Right cardiac atrium (tissue), 5 donors: ENCODE results near the gene ERC2. TPM values are rescaled to one million over a fixed set of nuclear protein-coding genes. Genes with fewer than 3 reads are reported as not detected.
"Not testable (repeated sequence)": the region's sequence is repeated elsewhere in the genome, so short reads cannot be mapped to it uniquely, and the experiment has no call there.

Experiments used
- ATAC-seq, 2 donors: fragments of 200-7000 bp; cut with Tn5 transposase; one replicate each; pipeline versions ENCODE4 v1.8.0 to v1.9.1; 2020; ENCODE audit warnings: moderate library complexity in 2 of 2, mild to moderate bottlenecking in 1 of 2
- DNase-seq, 3 donors: peaks; one replicate each; pipeline ENCODE4 v3.0.0-alpha.2; 2020
- H3K27ac ChIP-seq: one replicate; pipeline ENCODE4 v1.5.1; 2013; ENCODE audit warnings: mild to moderate bottlenecking, low read length, control low read depth, moderate library complexity
- H3K27me3 ChIP-seq: one replicate; pipeline ENCODE4 v1.6.1; 2013; ENCODE audit not compliant: control insufficient read depth, insufficient read depth
- H3K4me1 ChIP-seq: one replicate; pipeline ENCODE4 v1.6.1; 2013; ENCODE audit warnings: low read length; ENCODE audit not compliant: control insufficient read depth, insufficient read depth
- H3K4me3 ChIP-seq: one replicate; pipeline ENCODE4 v1.5.1; 2013; ENCODE audit warnings: low read length, control low read depth
- H3K9me3 ChIP-seq: one replicate; pipeline ENCODE4 v1.6.1; 2013; ENCODE audit warnings: low read length; ENCODE audit not compliant: control insufficient read depth
- WGBS: extraction: QIAGEN DNeasy Blood & Tissue Kit; methylation state at CpG from one replicate; pipeline ENCODE4 v1.1.7; 2013; 5-methylcytosine and 5-hydroxymethylcytosine counted together
- intact Hi-C, 4 donors: fragments of 100-400 bp; cut with DNase I; formaldehyde crosslinking; loops; one replicate each; pipeline versions ENCODE4 v1.11.0 to v1.14.0; 2022 to 2023
- polyA plus RNA-seq: library from polyadenylated mRNA; stranded (reverse); fragments of 200-250 nt; gene quantifications from one replicate; pipeline ENCODE4 v1.2.3, GENCODE V29; 2013
- total RNA-seq, 4 donors: library from RNA; stranded (reverse); fragmentation: NEBNext Ultra II Directional; extraction: Animal tissue kit (Norgen Biotek cat#: 25700); gene quantifications; one replicate each; pipeline ENCODE4 v1.2.1, GENCODE V29; 2021
- donor health status: healthy with polysubstance abuse.
- donor health status: DM: no; HTN: yes; CAD: no.
- donor health status: DM: no; HTN: no; CAD: no.
- donor health status: DM: no; HTN: yes; CAD: no; lungs with severe emphysema.
- donor health status: DM: yes; HTN: yes; CAD: no.

The ERC2 gene
- total and polyA plus RNA-seq, 5 donors, result 1.5 to 9.2 (median 3.8) TPM

DNA sequence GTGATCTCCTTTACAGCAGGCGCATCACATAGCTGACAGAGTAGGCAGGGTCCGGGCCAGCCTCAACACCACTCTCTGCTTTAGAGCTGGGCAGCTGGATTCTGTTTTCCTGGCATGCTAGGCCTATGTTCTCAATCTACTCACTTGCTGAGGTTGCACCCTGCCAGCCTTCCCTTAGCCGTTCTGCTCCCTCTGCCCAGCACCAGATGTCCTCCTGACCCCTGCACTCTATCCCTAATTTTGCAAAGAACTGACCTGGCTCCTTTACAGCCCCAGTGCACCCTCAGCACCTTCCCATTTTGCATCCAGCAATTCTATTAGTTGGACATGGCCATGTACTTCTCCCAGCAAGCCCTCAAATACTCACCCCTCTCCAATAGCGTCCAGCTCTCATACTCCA is 609.5 kb downstream of the ERC2 start:
- intact Hi-C loops, result no loop called here
- no peak overlapping the region for H3K4me3 ChIP-seq
- no peaks in the 10 kb centered on the region for H3K4me1 ChIP-seq
- WGBS, result 83% methylated on average over 4 of the region's 4 CpGs
- no peak for DNase-seq
- H3K9me3 ChIP-seq, result no peaks in the 10 kb centered on the region
- no peak for ATAC-seq
- H3K27ac ChIP-seq, result no peak overlapping the region
- no peaks in the 10 kb centered on the region for H3K27me3 ChIP-seq

DNA sequence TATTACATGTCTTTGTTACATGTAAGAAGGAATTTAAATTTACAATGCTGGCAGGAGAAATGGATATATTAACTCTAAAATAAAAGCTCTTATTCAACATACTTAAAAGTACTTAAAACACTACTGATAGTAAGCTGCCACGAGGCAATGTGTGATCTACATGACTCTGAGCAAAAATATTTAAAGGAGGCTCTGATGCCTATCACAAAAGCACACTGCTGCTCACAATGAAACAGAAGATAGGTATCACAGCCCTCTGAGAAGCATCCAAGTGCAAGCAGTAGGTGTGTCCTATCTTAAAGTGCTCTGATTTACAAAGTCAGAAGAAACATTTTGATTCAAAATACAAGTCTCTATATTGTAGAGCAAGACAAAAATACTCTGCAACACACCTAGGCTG is 610.0 kb downstream of the ERC2 start:
- H3K4me3 ChIP-seq, result no peak overlapping the region
- H3K9me3 ChIP-seq, result no peaks in the 10 kb centered on the region
- H3K4me1 ChIP-seq, result no peaks in the 10 kb centered on the region
- intact Hi-C loops, result no loop called here
- H3K27ac ChIP-seq, result no peak overlapping the region
- no peak for ATAC-seq
- no peaks in the 10 kb centered on the region for H3K27me3 ChIP-seq
- no peak for DNase-seq
- 24% methylated on average over 1 of the region's 1 CpG for WGBS

DNA sequence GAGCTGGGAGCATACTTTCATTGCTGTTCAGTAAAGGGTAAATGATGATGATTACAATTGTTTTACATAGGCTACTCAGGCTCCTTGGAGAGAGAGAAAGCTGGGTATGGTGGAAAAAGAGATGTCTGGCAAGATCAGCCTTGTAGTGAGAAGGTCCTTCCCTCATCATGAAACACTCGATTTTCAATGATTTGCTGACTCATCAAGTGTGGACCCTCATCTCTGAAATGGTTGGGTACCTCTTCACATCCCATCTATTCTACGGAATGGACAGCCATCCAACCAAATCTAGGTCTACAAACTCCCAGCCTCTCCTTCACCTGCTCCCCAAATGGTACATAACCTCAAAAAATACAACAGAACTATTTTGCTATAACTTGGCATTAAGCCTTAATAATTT is 610.6 kb downstream of the ERC2 start:
- DNase-seq, result no peak
- Histone ChIP-seq H3K27ac (no peak overlapping the region), H3K4me1 (no peaks in the 10 kb centered on the region), H3K27me3 (no peaks in the 10 kb centered on the region), H3K9me3 (no peaks in the 10 kb centered on the region), H3K4me3 (no peak overlapping the region)
- intact Hi-C loops, result no loop called here
- no peak for ATAC-seq
- WGBS, result 80% methylated on average over 2 of the region's 2 CpGs

DNA sequence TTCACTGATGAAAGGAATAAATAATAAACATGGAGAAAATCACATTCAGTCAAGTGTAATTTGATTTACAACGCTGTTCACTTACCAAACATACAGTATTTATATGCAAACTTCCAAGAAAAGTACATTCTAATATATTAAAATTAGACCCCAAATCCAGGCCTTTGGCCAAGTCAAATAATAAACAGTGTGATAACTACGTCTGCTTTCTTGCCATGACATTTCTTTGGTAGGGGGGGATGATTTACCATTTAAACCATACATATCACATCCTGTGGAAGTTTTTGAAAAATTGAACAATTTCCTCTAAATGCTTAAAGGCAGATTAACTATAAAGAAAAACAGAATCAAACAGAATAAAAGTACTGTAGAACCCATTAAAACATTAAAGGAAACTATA is 613.0 kb downstream of the ERC2 start:
- WGBS, result 56% methylated on average over 2 of the region's 2 CpGs
- intact Hi-C loops, result no loop called here
- Histone ChIP-seq H3K27ac (no peak overlapping the region), H3K27me3 (no peaks in the 10 kb centered on the region), H3K4me1 (no peaks in the 10 kb centered on the region), H3K4me3 (no peak overlapping the region), H3K9me3 (no peaks in the 10 kb centered on the region)
- DNase-seq, result no peak
- ATAC-seq, result no peak

DNA sequence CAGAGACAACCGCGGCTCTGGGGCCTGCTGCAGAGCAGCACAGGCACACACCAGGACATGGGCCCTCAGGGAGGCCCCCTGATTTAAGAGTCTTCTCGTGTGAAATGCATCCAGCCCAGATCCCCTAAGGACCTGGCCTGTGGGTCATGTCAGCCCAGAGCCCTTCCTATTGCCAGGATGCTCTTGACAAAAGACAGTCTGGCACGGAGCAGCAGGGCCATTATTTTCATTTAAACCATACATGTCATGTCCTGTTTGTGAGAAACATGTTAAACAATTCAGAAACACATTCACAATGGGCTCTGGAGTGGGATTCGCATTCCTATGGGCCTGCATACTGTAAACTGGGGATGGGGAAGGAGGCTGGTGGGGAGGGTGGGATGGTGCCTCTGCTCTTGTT is 613.8 kb downstream of the ERC2 start:
- ATAC-seq, result no peak
- Histone ChIP-seq H3K27me3 (no peaks in the 10 kb centered on the region), H3K27ac (no peak overlapping the region), H3K9me3 (no peaks in the 10 kb centered on the region), H3K4me3 (no peak overlapping the region), H3K4me1 (no peaks in the 10 kb centered on the region)
- intact Hi-C loops, result no loop called here
- DNase-seq, result no peak
- WGBS, result 65% methylated on average over 5 of the region's 5 CpGs

- Histone ChIP-seq H3K27ac (no peak overlapping the region), H3K4me3 (no peak overlapping the region), H3K27me3 (no peaks in the 10 kb centered on the region), H3K9me3 (no peaks in the 10 kb centered on the region), H3K4me1 (no peaks in the 10 kb centered on the region)
- DNase-seq (no peak), ATAC-seq (no peak)
- 91% methylated on average over 2 of the region's 2 CpGs for WGBS
- intact Hi-C loops, result no loop called here
Observed at GRCh38 chr3:55852326-55852725, 615.9 kb downstream of the ERC2 start.

- no peak overlapping the region for H3K27ac ChIP-seq
- WGBS, result 37% methylated on average over 3 of the region's 3 CpGs
- intact Hi-C loops, result no loop called here
Observed at GRCh38 chr3:55842204-55842603, 626.1 kb downstream of the ERC2 start.

GRCh38 chr3:55831876-55832275 is 636.4 kb downstream of the ERC2 start:
- DNase-seq, ATAC-seq: not testable (repeated sequence)

More at GRCh38 chr3:55842204-55842603, 626.1 kb downstream of the ERC2 start:
- H3K4me1 ChIP-seq, result peaks cover 3% of the 10 kb centered on the region
- no peak overlapping the region for H3K4me3 ChIP-seq
- DNase-seq (no peak), ATAC-seq (no peak)
- no peaks in the 10 kb centered on the region for H3K27me3 ChIP-seq
- H3K9me3 ChIP-seq, result no peaks in the 10 kb centered on the region

GRCh38 chr3:55828712-55829111 is 639.6 kb downstream of the ERC2 start:
- intact Hi-C loops, result no loop called here
- 77% methylated on average over 2 of the region's 2 CpGs for WGBS

More at GRCh38 chr3:55831876-55832275, 636.4 kb downstream of the ERC2 start:
- H3K27ac ChIP-seq, H3K9me3 ChIP-seq, H3K4me1 ChIP-seq, intact Hi-C loops, H3K4me3 ChIP-seq, H3K27me3 ChIP-seq: not testable (repeated sequence)
- WGBS, result 77% methylated on average over 13 of the region's 13 CpGs

DNA sequence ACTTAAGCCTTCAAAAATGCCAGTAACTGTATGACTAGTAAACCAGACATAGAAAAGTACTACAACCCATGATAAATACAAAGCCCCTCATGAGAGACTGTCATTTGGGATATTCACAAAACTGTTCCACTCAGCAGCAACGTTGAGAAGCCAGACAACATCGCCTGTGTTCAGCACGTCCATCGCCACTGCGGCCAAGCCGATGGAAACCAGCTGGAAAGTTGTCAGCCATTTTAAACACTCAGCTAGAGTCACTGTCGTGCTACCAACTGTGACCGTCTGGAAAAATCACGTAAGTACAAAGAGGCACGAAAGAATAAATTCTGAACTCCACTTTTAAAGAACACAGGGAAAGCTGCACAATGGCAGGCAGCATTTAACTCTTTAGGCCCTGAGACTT is 640.5 kb downstream of the ERC2 start:
- Histone ChIP-seq H3K4me3 (no peak overlapping the region), H3K27ac (no peak overlapping the region), H3K27me3 (no peaks in the 10 kb centered on the region), H3K4me1 (no peaks in the 10 kb centered on the region), H3K9me3 (no peaks in the 10 kb centered on the region)
- DNase-seq (peak in 2 of 3 donors; percentile 32 to 42), ATAC-seq (no peak)
- 67% methylated on average over 10 of the region's 10 CpGs for WGBS
- intact Hi-C loops, result no loop called here

More at GRCh38 chr3:55828712-55829111, 639.6 kb downstream of the ERC2 start:
- ATAC-seq, result no peak
- Histone ChIP-seq H3K27me3 (no peaks in the 10 kb centered on the region), H3K4me1 (no peaks in the 10 kb centered on the region), H3K4me3 (no peak overlapping the region), H3K9me3 (no peaks in the 10 kb centered on the region), H3K27ac (no peak overlapping the region)
- no peak for DNase-seq

DNA sequence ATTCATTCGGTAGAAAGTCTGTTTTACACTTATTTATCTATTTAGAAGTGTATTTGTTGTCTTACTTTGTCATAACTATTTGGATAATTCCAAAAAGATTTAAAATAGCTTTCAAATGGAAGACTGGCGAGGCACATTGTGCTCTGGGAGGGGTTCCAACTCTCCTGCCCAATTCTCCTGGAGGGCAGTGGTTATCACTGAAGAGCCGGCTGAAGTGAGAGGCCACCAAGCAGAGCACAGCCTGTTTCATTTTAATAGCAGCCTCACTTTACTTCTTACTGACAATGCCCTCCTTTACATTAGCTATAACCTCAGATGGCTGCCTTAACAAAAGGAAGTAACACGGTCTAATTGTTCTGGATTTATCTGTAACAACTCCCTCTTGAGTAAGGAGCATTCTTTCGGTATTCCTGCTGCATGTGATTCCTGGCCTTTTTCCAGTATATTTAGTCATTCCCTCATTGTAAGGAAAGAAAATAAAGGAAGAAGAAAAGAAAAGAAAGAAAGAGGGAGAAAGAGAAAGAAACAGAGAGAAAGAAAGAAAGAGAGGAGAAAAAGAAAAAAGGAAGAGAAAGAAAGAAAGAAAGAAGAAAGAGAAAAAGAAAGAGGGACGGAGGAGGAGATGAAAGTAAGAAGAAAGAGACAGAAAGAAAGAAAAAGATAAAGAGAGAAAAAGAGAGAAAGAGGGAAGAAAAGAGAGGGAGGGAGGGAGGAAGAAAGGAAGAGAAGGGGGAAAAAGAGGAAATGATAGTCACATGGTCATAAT is 641.4 kb downstream of the ERC2 start:
- intact Hi-C loops, result no loop called here
- Histone ChIP-seq H3K27ac (no peak overlapping the region), H3K4me3 (no peak overlapping the region), H3K9me3 (no peaks in the 10 kb centered on the region), H3K27me3 (no peaks in the 10 kb centered on the region), H3K4me1 (no peaks in the 10 kb centered on the region)
- ATAC-seq, result peak in 1 of 2 donors; percentile 52
- peak in 1 of 3 donors; percentile 48 for DNase-seq
- WGBS, result 36% methylated on average over 6 of the region's 6 CpGs

- DNase-seq (no peak), ATAC-seq (no peak)
- Histone ChIP-seq H3K9me3 (no peaks in the 10 kb centered on the region), H3K27me3 (no peaks in the 10 kb centered on the region), H3K4me1 (no peaks in the 10 kb centered on the region), H3K4me3 (no peak overlapping the region), H3K27ac (no peak overlapping the region)
- intact Hi-C loops, result no loop called here
Observed at GRCh38 chr3:55826097-55826496, 642.2 kb downstream of the ERC2 start.
